PC-9 (cell line): ENCODE measurements around the gene CENPM. TPM values are rescaled to one million over a fixed set of nuclear protein-coding genes. Genes with fewer than 3 reads are reported as not detected.

Source experiments
- BruUV-seq: library from RNA; stranded (reverse); fragments of 400-500 nt; replicated peaks from 2 replicates; lab custom pipeline; 2021; lab: Mats Ljungman, UMichigan
- CTCF ChIA-PET: fragments of 300-600 bp; sonication (Branson Sonifier 250); formaldehyde crosslinking; loops from one replicate; lab custom pipeline; 2022; ENCODE audit warnings: antibody characterized with exemption; lab: Charles Lee
- POLR2A ChIA-PET: fragments of 300-600 bp; sonication (Branson Sonifier 250); formaldehyde crosslinking; loops from one replicate; lab custom pipeline; 2022; ENCODE audit warnings: antibody characterized with exemption; ENCODE audit not compliant: unreplicated experiment; lab: Charles Lee
- DNase-seq, 2 experiments: peaks; one replicate each; pipeline versions ENCODE4 v3.0.0 to v3.0.0-alpha.2; 2015 to 2022; ENCODE audit warnings: mixed read lengths in 1 of 2
- H2AFZ ChIP-seq: fragments of 200-600 bp; sonication (generic); 2 replicates; pipeline ENCODE4 v1.8.1; 2017; ENCODE audit warnings: antibody characterized with exemption
- H3F3A ChIP-seq: fragments of 200-600 bp; sonication (generic); 2 replicates; pipeline ENCODE4 v1.8.1; 2017; ENCODE audit warnings: antibody characterized with exemption, mild to moderate bottlenecking, low read depth; ENCODE audit not compliant: insufficient read depth
- H3K27ac ChIP-seq: fragments of 200-600 bp; sonication (generic); 2 replicates; pipeline ENCODE4 v1.6.1; 2016; ENCODE audit warnings: mixed run types
- H3K27me3 ChIP-seq: fragments of 200-600 bp; sonication (generic); 2 replicates; pipeline ENCODE4 v1.6.1; 2016; ENCODE audit warnings: low read depth, mixed run types; ENCODE audit not compliant: insufficient read depth
- H3K36me3 ChIP-seq: fragments of 200-600 bp; sonication (generic); 2 replicates; pipeline ENCODE4 v1.6.1; 2016; ENCODE audit warnings: low read depth, mixed run types
- H3K4me1 ChIP-seq: fragments of 200-600 bp; sonication (generic); replicated peaks from 2 replicates; pipeline ENCODE4 v1.6.1; 2016; ENCODE audit warnings: mixed run types; ENCODE audit not compliant: insufficient read depth
- H3K4me2 ChIP-seq: fragments of 200-600 bp; sonication (generic); 2 replicates; pipeline ENCODE4 v1.6.1; 2017; ENCODE audit warnings: mixed run types
- H3K4me3 ChIP-seq: fragments of 200-600 bp; sonication (generic); 2 replicates; pipeline ENCODE4 v1.6.1; 2016; ENCODE audit warnings: mixed run types
- H3K79me2 ChIP-seq: fragments of 200-600 bp; sonication (generic); 2 replicates; pipeline ENCODE4 v1.6.1; 2017; ENCODE audit warnings: low read depth, mixed run types
- H3K9me2 ChIP-seq: fragments of 200-600 bp; sonication (generic); 2 replicates; pipeline ENCODE4 v1.8.1; 2017; ENCODE audit warnings: mild to moderate bottlenecking; ENCODE audit not compliant: insufficient read depth
- H3K9me3 ChIP-seq: fragments of 200-600 bp; sonication (generic); 2 replicates; pipeline ENCODE4 v1.8.1; 2016; ENCODE audit warnings: low read depth; ENCODE audit not compliant: insufficient read depth
- H4K20me1 ChIP-seq: fragments of 200-600 bp; sonication (generic); 2 replicates; pipeline ENCODE4 v1.8.1; 2017; ENCODE audit not compliant: insufficient read depth
- CTCF ChIP-seq: fragments of 200-600 bp; sonication (generic); conservative IDR thresholded peaks from 2 replicates; pipeline ENCODE4 v1.6.1; 2017; ENCODE audit warnings: mixed run types, antibody characterized with exemption, mild to moderate bottlenecking, moderate library complexity
- EZH2 ChIP-seq: fragments of 200-600 bp; sonication (generic); IDR thresholded peaks from 2 replicates; pipeline ENCODE4 v1.8.0; 2017; ENCODE audit warnings: antibody characterized with exemption, low read depth
- intact Hi-C: fragments of 100-400 bp; cut with micrococcal nuclease; formaldehyde crosslinking; loops from one replicate; pipeline ENCODE4 v1.10.0; 2022; ENCODE audit not compliant: unreplicated experiment
- total RNA-seq: library from RNA; stranded (reverse); gene quantifications from 2 replicates; pipeline ENCODE4 v1.2.3, GENCODE V29; 2021

The CENPM gene
- total RNA-seq, 1 experiment from 2014 or later, result 42.0 TPM

GRCh38 chr22:41975299-41976069, 28.5 kb upstream of the CENPM start:
- TF ChIP-seq CTCF (no peak), EZH2 (no peak)
- H2AFZ ChIP-seq, result no peak overlapping the region
- peaks cover 21% of the 10 kb centered on the region; the same call in 1 of the 2 replicates for H3F3A ChIP-seq
- H3K36me3 ChIP-seq, result no peaks in the 10 kb centered on the region
- H3K9me3 ChIP-seq, result no peaks in the 10 kb centered on the region
- POLR2A ChIA-PET, result no interaction called here
- no TSS peak for BruUV-seq
- CTCF ChIA-PET, result no interaction called here
- H3K27me3 ChIP-seq, result peaks cover 60% of the 10 kb centered on the region
- H4K20me1 ChIP-seq, result no peaks in the 10 kb centered on the region
- H3K79me2 ChIP-seq, result no peaks in the 10 kb centered on the region
- H3K4me2 ChIP-seq, result peak overlapping the region; percentile 13; the same call in 1 of the 2 replicates
- H3K9me2 ChIP-seq, result no peaks in the 10 kb centered on the region
- H3K27ac ChIP-seq, result no peak overlapping the region
- no peak for DNase-seq
- no peaks in the 10 kb centered on the region for H3K4me1 ChIP-seq
- no peak overlapping the region for H3K4me3 ChIP-seq
- intact Hi-C loops, result no loop called here

GRCh38 chr22:41974691-41975290, 27.8 kb upstream of the CENPM start:
- CTCF ChIA-PET, result no interaction called here
- Histone ChIP-seq H4K20me1 (no peaks in the 10 kb centered on the region), H3K9me3 (no peaks in the 10 kb centered on the region), H3K79me2 (no peaks in the 10 kb centered on the region), H3K4me2 (peak overlapping the region; percentile 13), H2AFZ (no peak overlapping the region), H3K4me1 (no peaks in the 10 kb centered on the region), H3K9me2 (no peaks in the 10 kb centered on the region), H3K27ac (no peak overlapping the region), H3F3A (peaks cover 21% of the 10 kb centered on the region; the same call in 1 of the 2 replicates), H3K4me3 (no peak overlapping the region), H3K27me3 (peaks cover 60% of the 10 kb centered on the region), H3K36me3 (no peaks in the 10 kb centered on the region)
- POLR2A ChIA-PET, result no interaction called here
- no peak for DNase-seq
- intact Hi-C loops, result no loop called here
- no TSS peak for BruUV-seq
- no peak for TF ChIP-seq CTCF
- TF ChIP-seq EZH2, result no peak

GRCh38 chr22:41971431-41971830, 24.5 kb upstream of the CENPM start:
- Histone ChIP-seq H3K4me2 (no peak overlapping the region), H3K27ac (no peak overlapping the region), H3K79me2 (no peaks in the 10 kb centered on the region), H3K9me3 (no peaks in the 10 kb centered on the region), H3K36me3 (no peaks in the 10 kb centered on the region), H2AFZ (no peak overlapping the region), H3K27me3 (peaks cover 42% of the 10 kb centered on the region), H3K9me2 (no peaks in the 10 kb centered on the region), H3F3A (peaks cover 21% of the 10 kb centered on the region; the same call in 1 of the 2 replicates), H3K4me3 (no peak overlapping the region), H4K20me1 (no peaks in the 10 kb centered on the region), H3K4me1 (no peaks in the 10 kb centered on the region)
- CTCF ChIA-PET, result interaction anchor here (0.5 to 1.1 kb wide), 2 partner anchors 66 to 199 kb away, joined by 3 to 5 read pairs; no protein-coding TSS in a partner anchor
- intact Hi-C loops, result no loop called here
- TF ChIP-seq CTCF (no peak), EZH2 (no peak)
- no TSS peak for BruUV-seq
- no peak for DNase-seq
- POLR2A ChIA-PET, result no interaction called here
